Activated CD4-positive, CD25-positive, alpha-beta regulatory T cell (primary cell): ENCODE results near the gene GDF2.
A peak's percentile ranks its signal among the peaks of the same experiment; 100 is the strongest.

Experiments
- DNase-seq, 4 experiments: peaks; one replicate each; lab custom pipeline; 2025; lab: John Stamatoyannopoulos, UW

The GDF2 gene

GRCh38 chr10:47333532-47333931, 11.3 kb downstream of the GDF2 start:
- DNase-seq = no peak

GRCh38 chr10:47334466-47335295, 12.4 kb downstream of the GDF2 start:
- DNase-seq = no peak

- no peak for DNase-seq
These were observed 13.7 kb downstream of the GDF2 start for GRCh38 chr10:47335906-47336305.

GRCh38 chr10:47336387-47337134, 14.3 kb downstream of the GDF2 start:
- DNase-seq = no peak

- DNase-seq = no peak
These were observed 15.1 kb downstream of the GDF2 start for GRCh38 chr10:47337310-47337709.

GRCh38 chr10:47339186-47339735, 17.0 kb downstream of the GDF2 start:
- DNase-seq = no peak

GRCh38 chr10:47339759-47340607, 17.7 kb downstream of the GDF2 start:
- DNase-seq = no peak

- peak; percentile 15 to 66 (median 42) for DNase-seq
These were observed 18.4 kb downstream of the GDF2 start for GRCh38 chr10:47340608-47341170.

GRCh38 chr10:47344996-47345870, 23.0 kb downstream of the GDF2 start:
- DNase-seq = no peak

GRCh38 chr10:47346581-47347302, 24.5 kb downstream of the GDF2 start:
- no peak for DNase-seq

GRCh38 chr10:47347303-47347675, 25.0 kb downstream of the GDF2 start:
- DNase-seq = no peak

- DNase-seq = no peak
These were observed 25.9 kb downstream of the GDF2 start, which contains the start of gene RBP3 for GRCh38 chr10:47348138-47348651. RBP3 (plus strand) TSS chr10:47348363; CDS start chr10:47348485, 122 bp downstream.

GRCh38 chr10:47348661-47349470, 26.6 kb downstream of the GDF2 start:
- DNase-seq = no peak

- no peak for DNase-seq
These were observed 27.3 kb downstream of the GDF2 start for GRCh38 chr10:47349516-47349915.

GRCh38 chr10:47349941-47350371, 27.7 kb downstream of the GDF2 start:
- DNase-seq = no peak

- no peak for DNase-seq
These were observed 28.7 kb downstream of the GDF2 start for GRCh38 chr10:47350671-47351640.
